Rectal smooth muscle tissue (tissue), 1 donor: ENCODE measurements around the gene RFNG.

Experiments used
- H3K27ac ChIP-seq: one replicate; pipeline ENCODE4 v1.7.0; 2013; ENCODE audit warnings: low read depth, low read length, inconsistent platforms
- H3K27me3 ChIP-seq: one replicate; pipeline ENCODE4 v1.7.0; 2013; ENCODE audit warnings: low read length; ENCODE audit not compliant: control insufficient read depth, insufficient read depth
- H3K36me3 ChIP-seq: one replicate; pipeline ENCODE4 v1.7.0; 2013; ENCODE audit warnings: low read length; ENCODE audit not compliant: control insufficient read depth, insufficient read depth
- H3K4me1 ChIP-seq: one replicate; pipeline ENCODE4 v1.7.0; 2013; ENCODE audit warnings: low read length; ENCODE audit not compliant: control insufficient read depth, insufficient read depth
- H3K4me3 ChIP-seq: one replicate; pipeline ENCODE4 v1.7.0; 2013; ENCODE audit warnings: low read length
- H3K9ac ChIP-seq: one replicate; pipeline ENCODE4 v1.7.0; 2013; ENCODE audit warnings: low read length

Gene RFNG

GRCh38 chr17:82029391-82029790 lies 22.2 kb downstream of the RFNG start:
- no peaks in the 10 kb centered on the region for H3K36me3 ChIP-seq
- peaks cover 4% of the 10 kb centered on the region for H3K4me1 ChIP-seq
- H3K4me3 ChIP-seq, result no peak overlapping the region
- no peak overlapping the region for H3K9ac ChIP-seq
- no peak overlapping the region for H3K27ac ChIP-seq
- peaks cover 6% of the 10 kb centered on the region for H3K27me3 ChIP-seq

- Histone ChIP-seq H3K36me3 (no peaks in the 10 kb centered on the region), H3K27ac (no peak overlapping the region), H3K27me3 (peaks cover 6% of the 10 kb centered on the region), H3K9ac (no peak overlapping the region), H3K4me1 (peaks cover 8% of the 10 kb centered on the region), H3K4me3 (no peak overlapping the region)
Measured at GRCh38 chr17:82028966-82029365, 22.6 kb downstream of the RFNG start.

- H3K27me3 ChIP-seq, result peaks cover 6% of the 10 kb centered on the region
- peaks cover 8% of the 10 kb centered on the region for H3K4me1 ChIP-seq
- no peak overlapping the region for H3K4me3 ChIP-seq
- no peaks in the 10 kb centered on the region for H3K36me3 ChIP-seq
- H3K27ac ChIP-seq, result no peak overlapping the region
- no peak overlapping the region for H3K9ac ChIP-seq
Measured at GRCh38 chr17:82028246-82028645, 23.4 kb downstream of the RFNG start.

GRCh38 chr17:82025401-82026107 lies 26.1 kb downstream of the RFNG start:
- Histone ChIP-seq H3K4me1 (peaks cover 19% of the 10 kb centered on the region), H3K27ac (no peak overlapping the region)

GRCh38 chr17:82024859-82025258 lies 26.8 kb downstream of the RFNG start:
- Histone ChIP-seq H3K27ac (no peak overlapping the region), H3K27me3 (no peaks in the 10 kb centered on the region), H3K36me3 (no peaks in the 10 kb centered on the region), H3K4me3 (no peak overlapping the region), H3K9ac (no peak overlapping the region), H3K4me1 (peaks cover 15% of the 10 kb centered on the region)

More at GRCh38 chr17:82025401-82026107, 26.1 kb downstream of the RFNG start:
- H3K9ac ChIP-seq, result no peak overlapping the region
- H3K4me3 ChIP-seq, result no peak overlapping the region
- no peaks in the 10 kb centered on the region for H3K36me3 ChIP-seq
- H3K27me3 ChIP-seq, result no peaks in the 10 kb centered on the region

GRCh38 chr17:82023447-82024241 lies 28.0 kb downstream of the RFNG start:
- H3K4me1 ChIP-seq, result peaks cover 15% of the 10 kb centered on the region
- H3K27me3 ChIP-seq, result no peaks in the 10 kb centered on the region
- peak overlapping the region; percentile 40 for H3K9ac ChIP-seq
- no peak overlapping the region for H3K27ac ChIP-seq
- peak overlapping the region; percentile 82 for H3K4me3 ChIP-seq
- H3K36me3 ChIP-seq, result no peaks in the 10 kb centered on the region

GRCh38 chr17:82022981-82023446 lies 28.6 kb downstream of the RFNG start, which contains the start of gene LRRC45:
TSS of gene LRRC45 (plus strand) at chr17:82023305. CDS start at chr17:82023644, 339 bp downstream.
- Histone ChIP-seq H3K4me3 (peak within 1 kb of the TSS; percentile 92), H3K27me3 (no peaks in the 10 kb centered on the region), H3K9ac (peak within 1 kb of the TSS; percentile 68), H3K36me3 (no peaks in the 10 kb centered on the region), H3K27ac (peak within 1 kb of the TSS; percentile 61), H3K4me1 (peaks cover 15% of the 10 kb centered on the region)

GRCh38 chr17:82022310-82022980 lies 29.2 kb downstream of the RFNG start, which contains the start of gene CENPX:
TSS of gene CENPX (minus strand) at chr17:82022878. CDS start at chr17:82022861, 17 bp downstream.
- H3K27ac ChIP-seq, result peak within 1 kb of the TSS; percentile 61
- H3K4me3 ChIP-seq, result peak within 1 kb of the TSS; percentile 92
- peaks cover 15% of the 10 kb centered on the region for H3K4me1 ChIP-seq

GRCh38 chr17:82021900-82022309 lies 29.7 kb downstream of the RFNG start:
- Histone ChIP-seq H3K27ac (no peak overlapping the region), H3K4me1 (peaks cover 15% of the 10 kb centered on the region), H3K27me3 (no peaks in the 10 kb centered on the region), H3K36me3 (no peaks in the 10 kb centered on the region), H3K4me3 (peak overlapping the region; percentile 92), H3K9ac (peak overlapping the region; percentile 68)

More at GRCh38 chr17:82022310-82022980, 29.2 kb downstream of the RFNG start, which contains the start of gene CENPX:
- Histone ChIP-seq H3K36me3 (no peaks in the 10 kb centered on the region), H3K9ac (peak within 1 kb of the TSS; percentile 68), H3K27me3 (no peaks in the 10 kb centered on the region)

GRCh38 chr17:82021107-82021899 lies 30.3 kb downstream of the RFNG start:
- H3K4me3 ChIP-seq, result peak overlapping the region; percentile 92
- H3K4me1 ChIP-seq, result peaks cover 15% of the 10 kb centered on the region
- no peak overlapping the region for H3K9ac ChIP-seq
- H3K27me3 ChIP-seq, result no peaks in the 10 kb centered on the region
- no peak overlapping the region for H3K27ac ChIP-seq
- H3K36me3 ChIP-seq, result no peaks in the 10 kb centered on the region

GRCh38 chr17:82020572-82021106 lies 31.0 kb downstream of the RFNG start:
- peaks cover 15% of the 10 kb centered on the region for H3K4me1 ChIP-seq

More at GRCh38 chr17:82020572-82021106, 31.0 kb downstream of the RFNG start:
- Histone ChIP-seq H3K36me3 (no peaks in the 10 kb centered on the region), H3K4me3 (peak overlapping the region; percentile 92), H3K9ac (no peak overlapping the region), H3K27me3 (no peaks in the 10 kb centered on the region), H3K27ac (no peak overlapping the region)
